NK-92 (cell line): ENCODE measurements around the gene GTF2IRD1.
"Not testable (repeated sequence)": the region's sequence is repeated elsewhere in the genome, so short reads cannot be mapped to it uniquely, and the experiment has no call there.

ENCODE experiments used
- DNase-seq: peaks from one replicate; lab custom pipeline; 2025; ENCODE audit not compliant: unreplicated experiment; lab: John Stamatoyannopoulos, UW

The GTF2IRD1 gene

DNA sequence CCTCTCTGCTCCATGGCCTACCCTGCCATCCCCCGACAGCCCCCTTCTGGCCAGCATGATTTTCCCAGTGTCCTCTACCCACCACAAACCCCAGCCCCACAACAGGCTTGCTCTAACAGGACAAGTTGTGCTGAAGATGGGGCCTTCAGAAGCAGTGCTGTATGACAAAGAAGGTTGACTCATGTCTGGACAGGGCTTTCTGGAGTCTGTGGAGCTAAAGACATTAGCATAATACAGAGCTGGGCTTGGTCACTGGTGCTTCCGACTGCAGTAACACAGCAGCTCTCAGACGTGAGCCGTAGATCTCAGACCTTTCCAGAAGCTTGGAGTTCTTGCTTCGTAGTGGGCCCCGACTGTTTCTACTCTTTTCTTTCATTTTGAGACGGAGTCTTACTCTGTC lies 100.5 kb downstream of the GTF2IRD1 start:
- DNase-seq: no peak

DNA sequence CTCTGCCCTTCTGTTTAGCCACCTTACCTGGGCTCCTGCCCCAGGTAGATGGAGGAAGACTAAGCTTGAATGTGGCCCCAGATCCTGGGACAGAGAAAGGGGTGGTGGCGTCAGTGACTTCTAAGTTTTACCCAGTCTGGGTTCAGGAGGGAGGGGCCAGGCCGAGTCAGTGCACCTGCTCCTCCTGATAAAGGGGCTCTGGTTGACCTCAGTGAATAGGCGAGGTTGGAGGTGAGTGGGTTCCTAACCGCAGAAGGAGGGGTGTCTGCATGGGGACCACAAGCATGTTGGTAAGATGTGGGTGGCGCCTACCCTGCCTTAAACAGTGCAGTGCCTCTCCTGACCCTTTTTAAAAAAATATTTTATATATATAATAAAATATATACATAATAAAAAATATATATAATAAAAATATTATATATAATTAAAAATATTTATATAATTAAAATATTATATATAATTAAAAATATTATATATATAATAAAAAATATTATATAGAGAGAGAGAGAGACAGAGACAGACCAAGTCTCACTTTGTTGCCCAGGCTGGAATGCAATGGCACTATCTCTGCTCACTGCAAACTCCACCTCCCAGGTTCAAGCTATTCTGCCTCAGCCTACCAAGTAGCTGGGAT lies 106.5 kb downstream of the GTF2IRD1 start:
- no peak for DNase-seq

DNA sequence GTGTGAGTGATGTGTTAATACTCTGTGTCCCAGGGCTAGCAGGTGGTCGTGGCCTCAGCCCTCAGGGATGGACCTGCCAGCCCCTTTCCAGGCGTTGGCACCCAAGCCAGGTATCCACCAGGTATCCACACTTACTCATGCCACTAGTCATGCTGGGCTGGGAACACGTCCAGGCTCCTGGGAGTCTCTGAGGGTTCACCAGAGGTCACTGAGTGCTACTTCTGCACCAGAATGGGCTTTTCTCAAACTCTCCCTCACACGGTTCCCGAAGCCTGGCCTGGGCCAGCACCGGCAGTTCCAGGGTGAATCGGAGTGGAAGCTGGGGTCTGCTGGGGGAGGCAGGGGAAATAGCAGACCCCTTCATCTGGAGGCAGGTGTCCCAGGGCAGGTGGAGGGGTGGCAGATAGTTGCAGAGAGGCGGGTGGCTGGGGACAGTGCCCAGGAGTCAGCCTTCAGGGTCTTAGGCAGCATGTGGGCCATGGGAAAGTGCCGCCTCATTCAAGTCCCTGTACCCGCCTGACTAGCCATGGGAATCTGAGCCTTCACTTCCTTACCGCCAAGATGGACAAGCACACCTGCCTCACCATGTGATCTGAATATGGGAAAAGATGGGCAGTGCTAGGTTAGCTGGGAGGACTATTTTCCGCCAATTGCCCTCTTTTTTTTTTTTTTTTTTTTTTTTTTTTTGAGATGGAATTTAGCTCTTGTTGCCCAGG lies 108.3 kb downstream of the GTF2IRD1 start:
- no peak for DNase-seq

DNA sequence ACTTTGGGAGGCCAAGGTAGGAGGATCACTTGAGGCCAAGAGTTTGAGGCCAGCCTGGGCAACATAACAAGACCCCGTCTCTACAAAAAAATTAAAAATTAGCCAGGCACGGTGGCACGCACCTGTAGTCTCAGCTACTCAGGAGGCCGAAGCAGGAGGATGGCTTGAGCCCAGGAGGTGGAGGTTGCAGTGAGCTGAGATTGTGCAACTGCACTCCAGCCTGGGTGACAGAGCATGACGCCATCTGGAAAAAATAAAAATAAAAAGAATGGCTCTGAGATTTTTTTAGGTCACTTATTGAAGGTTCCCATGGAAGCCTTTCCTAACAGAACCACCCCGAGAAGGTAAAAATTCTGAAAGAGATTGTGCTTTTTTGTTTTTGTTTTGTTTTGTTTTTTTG lies 109.9 kb downstream of the GTF2IRD1 start:
- DNase-seq: not testable (repeated sequence)

GRCh38 chr7:74567318-74567668 lies 113.6 kb downstream of the GTF2IRD1 start:
- no peak for DNase-seq

GRCh38 chr7:74568658-74569057 lies 115.0 kb downstream of the GTF2IRD1 start:
- DNase-seq: no peak

- DNase-seq: no peak
Measured at GRCh38 chr7:74569501-74570075, 115.9 kb downstream of the GTF2IRD1 start.

DNA sequence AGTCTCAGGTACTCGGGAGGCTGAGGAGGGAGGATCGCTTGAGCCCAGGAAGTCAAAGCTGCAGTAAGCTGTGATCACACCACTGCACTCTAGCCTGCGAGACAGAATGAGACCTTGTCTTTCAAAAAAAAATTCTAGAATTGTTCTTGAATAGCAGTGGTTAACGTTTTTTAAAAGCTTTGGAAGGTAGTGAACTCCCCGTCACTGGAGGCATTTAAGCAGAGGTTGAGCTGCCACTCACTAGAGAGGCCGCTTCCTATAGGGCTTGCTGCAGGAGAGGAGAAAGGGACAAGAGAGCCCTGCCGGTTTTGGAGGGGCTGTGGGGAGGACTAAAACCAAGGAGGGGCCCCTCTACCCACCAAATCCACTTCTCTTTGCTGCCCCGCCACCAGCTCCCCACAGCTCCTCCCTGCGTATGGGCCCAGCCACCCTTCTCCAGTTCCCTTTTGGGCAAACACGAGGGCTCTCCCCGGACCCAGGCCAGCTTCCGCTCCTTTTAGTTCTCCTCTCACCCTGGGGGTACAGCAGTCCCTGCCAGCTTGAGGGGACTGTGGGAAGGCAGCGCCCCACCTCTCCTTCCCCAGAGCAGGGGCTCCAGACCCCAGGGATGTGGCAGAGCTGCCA lies 116.9 kb downstream of the GTF2IRD1 start:
- DNase-seq: no peak

DNA sequence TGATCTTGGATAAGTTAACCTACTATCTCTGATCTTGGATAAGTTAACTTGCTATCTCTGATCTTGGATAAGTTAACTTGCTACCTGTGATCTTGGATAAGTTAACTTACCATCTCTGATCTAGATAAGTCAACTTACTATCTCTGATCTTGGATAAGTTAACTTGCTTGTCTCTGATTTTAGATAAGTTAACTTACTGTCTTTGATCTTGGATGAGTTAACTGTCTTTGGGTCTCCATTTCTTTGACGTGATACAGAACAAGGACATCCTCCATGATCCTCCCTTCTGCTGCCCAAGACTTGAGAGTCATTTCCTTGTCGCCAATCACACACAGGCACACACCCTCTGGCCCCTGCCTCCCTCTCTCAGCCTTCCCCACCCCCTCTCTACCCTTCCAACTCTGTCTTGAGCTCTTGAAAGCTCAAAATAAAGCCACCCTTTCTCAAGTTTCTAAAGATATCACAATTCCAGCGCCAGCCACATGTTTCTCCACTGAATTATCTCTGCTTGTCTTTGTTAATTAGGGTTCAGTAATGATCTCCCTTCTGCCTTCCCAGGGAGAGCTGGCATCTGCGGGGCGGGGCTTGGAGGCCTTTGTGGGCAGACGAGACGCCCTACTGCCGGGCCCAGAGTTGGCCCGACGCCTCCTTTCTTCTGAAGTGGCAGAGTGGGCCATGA lies 118.7 kb downstream of the GTF2IRD1 start:
- DNase-seq: no peak

- DNase-seq: no peak
Measured at GRCh38 chr7:74573512-74573911, 119.8 kb downstream of the GTF2IRD1 start.

GRCh38 chr7:74575083-74575784 lies 121.5 kb downstream of the GTF2IRD1 start:
- no peak for DNase-seq

GRCh38 chr7:74575811-74576210 lies 122.1 kb downstream of the GTF2IRD1 start:
- no peak for DNase-seq

GRCh38 chr7:74579800-74580685 lies 126.3 kb downstream of the GTF2IRD1 start:
- DNase-seq: no peak

- DNase-seq: no peak
Measured at GRCh38 chr7:74581916-74582440, 128.3 kb downstream of the GTF2IRD1 start.

- no peak for DNase-seq
Measured at GRCh38 chr7:74582447-74583039, 128.8 kb downstream of the GTF2IRD1 start.

GRCh38 chr7:74583630-74584029 lies 129.9 kb downstream of the GTF2IRD1 start:
- DNase-seq: no peak

DNA sequence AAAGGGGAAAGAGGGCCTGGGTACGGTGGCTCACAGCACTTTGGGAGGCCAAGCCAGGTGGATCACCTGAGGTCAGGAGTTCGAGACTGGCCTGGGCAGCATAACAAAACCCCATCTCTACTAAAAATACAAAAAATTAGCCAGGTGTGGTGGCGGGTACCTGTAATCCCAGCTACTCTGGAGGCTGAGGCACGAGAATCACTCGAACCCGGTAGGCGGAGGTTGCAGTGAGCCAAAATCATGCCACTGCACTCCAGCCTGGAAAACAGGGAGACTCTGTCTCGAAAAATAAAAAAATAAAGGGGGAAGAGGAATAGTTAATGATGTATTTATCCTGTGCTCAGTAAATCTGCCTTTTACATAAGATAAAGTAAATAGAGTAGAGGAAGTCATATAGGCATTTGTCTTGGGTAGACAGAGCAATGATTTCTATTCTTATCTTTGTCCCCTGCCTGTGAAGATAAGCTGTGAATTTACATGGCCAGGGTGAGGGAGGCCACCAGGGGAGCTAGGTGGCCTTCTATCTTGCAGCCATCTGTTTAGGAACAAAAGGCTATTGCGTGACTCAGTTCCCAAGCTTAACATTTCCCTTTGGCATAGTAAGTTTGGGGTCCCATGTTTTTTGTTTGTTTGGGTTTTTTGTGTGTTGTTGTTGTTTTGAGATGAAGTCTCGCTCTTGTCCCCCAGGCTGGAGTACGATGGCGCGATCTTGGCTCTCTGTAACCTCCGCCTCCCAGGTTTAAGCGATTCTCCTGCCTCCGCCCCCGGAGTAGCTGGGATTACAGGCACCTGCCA lies 130.7 kb downstream of the GTF2IRD1 start:
- no peak for DNase-seq

DNA sequence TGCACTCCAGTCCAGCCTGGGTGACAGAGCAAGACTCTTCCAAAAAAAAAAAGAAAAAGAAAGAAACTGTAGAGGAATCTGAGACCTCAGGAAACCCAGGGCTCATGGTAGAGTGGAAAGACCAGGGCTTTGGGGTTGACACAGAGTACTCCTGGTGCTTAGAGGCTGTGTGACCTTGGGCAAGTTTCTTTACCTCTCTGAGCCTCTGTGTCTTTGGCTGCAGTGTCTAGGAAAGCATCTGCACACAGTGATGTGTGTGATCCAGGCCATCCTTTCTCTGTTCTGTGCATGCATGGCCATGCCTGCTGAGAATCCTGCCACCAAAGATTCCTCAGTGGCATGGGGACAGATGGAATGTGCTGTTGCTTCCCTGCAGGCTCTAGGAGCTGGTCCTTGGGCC lies 132.1 kb downstream of the GTF2IRD1 start:
- no peak for DNase-seq
